ENCODE data around the gene GNL3. TPM values are rescaled to one million over a fixed set of nuclear protein-coding genes. Genes with fewer than 3 reads are reported as not detected.

Gene GNL3, protein sequence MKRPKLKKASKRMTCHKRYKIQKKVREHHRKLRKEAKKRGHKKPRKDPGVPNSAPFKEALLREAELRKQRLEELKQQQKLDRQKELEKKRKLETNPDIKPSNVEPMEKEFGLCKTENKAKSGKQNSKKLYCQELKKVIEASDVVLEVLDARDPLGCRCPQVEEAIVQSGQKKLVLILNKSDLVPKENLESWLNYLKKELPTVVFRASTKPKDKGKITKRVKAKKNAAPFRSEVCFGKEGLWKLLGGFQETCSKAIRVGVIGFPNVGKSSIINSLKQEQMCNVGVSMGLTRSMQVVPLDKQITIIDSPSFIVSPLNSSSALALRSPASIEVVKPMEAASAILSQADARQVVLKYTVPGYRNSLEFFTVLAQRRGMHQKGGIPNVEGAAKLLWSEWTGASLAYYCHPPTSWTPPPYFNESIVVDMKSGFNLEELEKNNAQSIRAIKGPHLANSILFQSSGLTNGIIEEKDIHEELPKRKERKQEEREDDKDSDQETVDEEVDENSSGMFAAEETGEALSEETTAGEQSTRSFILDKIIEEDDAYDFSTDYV
- 137 and 145 TPM in 2 replicates for total RNA-seq

GRCh38 chr3:52685709-52686691 is at the start of gene GNL3, which contains the start of gene PBRM1:
TSS of gene GNL3 (plus strand) at chr3:52686032. CDS start at chr3:52686093, 61 bp downstream.
TSS of gene PBRM1 (minus strand) at chr3:52685913.
- DNase-seq: peak; percentile 92
- ATAC-seq (ENCODE audit: low read depth): peak; percentile 89
- Mint-ChIP-seq H3K9me3 (no peaks in the 10 kb centered on the region), H3K36me3 (ENCODE audit: low read depth) (peaks cover 66% of the 10 kb centered on the region), H3K4me3 (peak within 1 kb of the TSS; percentile 96), H3K27ac (peak within 1 kb of the TSS; percentile 95), H3K27me3 (no peaks in the 10 kb centered on the region), H3K4me1 (peaks cover 53% of the 10 kb centered on the region)
- POLR2A ChIA-PET: interaction anchor here (1.0 to 4.1 kb wide), 6 partner anchors 10 to 357 kb away, joined by 3 to 26 read pairs (median 4); partner anchors contain the start of genes GLT8D1, NEK4, SPCS1 and UQCC5
- intact Hi-C loops (cut with micrococcal nuclease): loop anchor here (1.0 to 5.0 kb wide), 8 partner anchors 8 to 1184 kb away; partner anchors contain the start of genes DCAF1, GLT8D1, GLYCTK and RPL29
- TF ChIP-seq, protein P1, sequence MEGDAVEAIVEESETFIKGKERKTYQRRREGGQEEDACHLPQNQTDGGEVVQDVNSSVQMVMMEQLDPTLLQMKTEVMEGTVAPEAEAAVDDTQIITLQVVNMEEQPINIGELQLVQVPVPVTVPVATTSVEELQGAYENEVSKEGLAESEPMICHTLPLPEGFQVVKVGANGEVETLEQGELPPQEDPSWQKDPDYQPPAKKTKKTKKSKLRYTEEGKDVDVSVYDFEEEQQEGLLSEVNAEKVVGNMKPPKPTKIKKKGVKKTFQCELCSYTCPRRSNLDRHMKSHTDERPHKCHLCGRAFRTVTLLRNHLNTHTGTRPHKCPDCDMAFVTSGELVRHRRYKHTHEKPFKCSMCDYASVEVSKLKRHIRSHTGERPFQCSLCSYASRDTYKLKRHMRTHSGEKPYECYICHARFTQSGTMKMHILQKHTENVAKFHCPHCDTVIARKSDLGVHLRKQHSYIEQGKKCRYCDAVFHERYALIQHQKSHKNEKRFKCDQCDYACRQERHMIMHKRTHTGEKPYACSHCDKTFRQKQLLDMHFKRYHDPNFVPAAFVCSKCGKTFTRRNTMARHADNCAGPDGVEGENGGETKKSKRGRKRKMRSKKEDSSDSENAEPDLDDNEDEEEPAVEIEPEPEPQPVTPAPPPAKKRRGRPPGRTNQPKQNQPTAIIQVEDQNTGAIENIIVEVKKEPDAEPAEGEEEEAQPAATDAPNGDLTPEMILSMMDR (IDR thresholded peaks at IDR 0.05): no peak
- CTCF ChIA-PET: no interaction called here

DNA sequence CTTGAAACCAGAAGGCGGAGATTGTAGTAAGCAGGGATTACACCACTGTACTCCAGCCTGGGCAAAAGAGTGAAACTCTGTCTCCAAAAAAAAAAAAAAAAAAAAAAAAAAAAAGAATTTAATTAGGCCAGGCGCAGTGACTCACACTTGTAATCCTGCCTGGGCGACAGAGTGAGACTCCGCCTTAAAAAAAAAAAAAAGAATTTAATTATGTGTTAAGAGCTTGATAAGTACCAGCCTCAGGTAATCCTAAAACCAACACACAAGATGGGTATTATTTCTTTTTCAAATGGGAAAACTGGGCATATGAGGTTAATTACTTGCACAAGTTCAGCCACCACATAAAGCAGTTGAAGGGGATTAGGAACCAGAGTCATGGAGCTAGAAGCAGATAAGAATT is 49.2 kb upstream of the GNL3 start:
- Mint-ChIP-seq H3K4me1 (no peaks in the 10 kb centered on the region), H3K27me3 (no peaks in the 10 kb centered on the region), H3K4me3 (no peak overlapping the region), H3K9me3 (no peaks in the 10 kb centered on the region), H3K36me3 (ENCODE audit: low read depth) (peaks cover 63% of the 10 kb centered on the region), H3K27ac (no peak overlapping the region)
- ChIA-PET POLR2A (interaction anchor here (0.7 kb wide), 1 partner anchor 397 kb away, joined by 3 read pairs; no protein-coding TSS in a partner anchor), CTCF (no interaction called here)
- no peak for ATAC-seq (ENCODE audit: low read depth)
- no peak for DNase-seq
- TF ChIP-seq, protein P1 (IDR thresholded peaks at IDR 0.05): no peak
- intact Hi-C loops (cut with micrococcal nuclease): no loop called here

- intact Hi-C loops (cut with micrococcal nuclease): no loop called here
- no peak overlapping the region for H3K27ac Mint-ChIP-seq
- no peak for DNase-seq
- ChIA-PET POLR2A (no interaction called here), CTCF (no interaction called here)
- no peak for ATAC-seq (ENCODE audit: low read depth)
- H3K4me3 Mint-ChIP-seq: no peak overlapping the region
- H3K27me3 Mint-ChIP-seq: no peaks in the 10 kb centered on the region
- TF ChIP-seq, protein P1 (IDR thresholded peaks at IDR 0.05): no peak
- no peaks in the 10 kb centered on the region for H3K9me3 Mint-ChIP-seq
- peaks cover 72% of the 10 kb centered on the region for H3K36me3 Mint-ChIP-seq (ENCODE audit: low read depth)
- H3K4me1 Mint-ChIP-seq: no peaks in the 10 kb centered on the region
Measured at GRCh38 chr3:52645549-52645948, 40.3 kb upstream of the GNL3 start.

GRCh38 chr3:52649461-52650210 is 36.2 kb upstream of the GNL3 start:
- TF ChIP-seq, protein P1 (IDR thresholded peaks at IDR 0.05): no peak
- DNase-seq (no peak), ATAC-seq (ENCODE audit: low read depth) (no peak)
- H3K4me3 Mint-ChIP-seq: no peak overlapping the region
- H3K27me3 Mint-ChIP-seq: no peaks in the 10 kb centered on the region
- POLR2A ChIA-PET: no interaction called here
- H3K36me3 Mint-ChIP-seq (ENCODE audit: low read depth): peaks cover 81% of the 10 kb centered on the region
- CTCF ChIA-PET: no interaction called here
- no peak overlapping the region for H3K27ac Mint-ChIP-seq
- no peaks in the 10 kb centered on the region for H3K4me1 Mint-ChIP-seq
- H3K9me3 Mint-ChIP-seq: no peaks in the 10 kb centered on the region
- intact Hi-C loops (cut with micrococcal nuclease): no loop called here
